Osteocyte (in vitro differentiated cells): Measurements from ENCODE around the gene ADCY2. TPM values are rescaled to one million over a fixed set of nuclear protein-coding genes. Genes with fewer than 3 reads are reported as not detected.

Experiments
- DNase-seq: peaks from one replicate; pipeline ENCODE4 v3.0.0; 2021; ENCODE audit warnings: mixed read lengths; ENCODE audit not compliant: unreplicated experiment; ENCODE audit errors: extremely low spot score
- H3K27ac Mint-ChIP-seq: one replicate; pipeline ENCODE4 v1.8.0; 2021; ENCODE audit warnings: mild to moderate bottlenecking, mixed read lengths; ENCODE audit not compliant: unreplicated experiment
- H3K27me3 Mint-ChIP-seq: one replicate; pipeline ENCODE4 v1.8.0; 2021; ENCODE audit warnings: mixed read lengths; ENCODE audit not compliant: unreplicated experiment
- H3K36me3 Mint-ChIP-seq: one replicate; pipeline ENCODE4 v1.8.0; 2021; ENCODE audit warnings: mixed read lengths; ENCODE audit not compliant: unreplicated experiment
- H3K4me1 Mint-ChIP-seq: one replicate; pipeline ENCODE4 v1.8.0; 2021; ENCODE audit warnings: mixed read lengths; ENCODE audit not compliant: unreplicated experiment
- H3K4me3 Mint-ChIP-seq: one replicate; pipeline ENCODE4 v1.8.0; 2021; ENCODE audit warnings: mild to moderate bottlenecking, moderate library complexity, mixed read lengths; ENCODE audit not compliant: unreplicated experiment
- H3K9me3 Mint-ChIP-seq: one replicate; pipeline ENCODE4 v1.8.0; 2021; ENCODE audit warnings: mixed read lengths; ENCODE audit not compliant: unreplicated experiment
- total RNA-seq: library from RNA; stranded (reverse); gene quantifications from 2 replicates; pipeline ENCODE4 v1.2.1, GENCODE V29; 2021
- TF ChIP-seq, protein P1 (sequence below): fragments of 200-600 bp; sonication (generic); IDR thresholded peaks from 2 replicates; pipeline ENCODE4 v1.5.0; 2021; ENCODE audit warnings: antibody characterized with exemption, mild to moderate bottlenecking, moderate library complexity

ADCY2 gene
- total RNA-seq, 1 donor from 2014 or later, result not detected

- H3K9me3 Mint-ChIP-seq, result no peaks in the 10 kb centered on the region
- DNase-seq, result no peak
- H3K27me3 Mint-ChIP-seq, result peaks cover 2% of the 10 kb centered on the region
- no peaks in the 10 kb centered on the region for H3K4me1 Mint-ChIP-seq
- no peaks in the 10 kb centered on the region for H3K36me3 Mint-ChIP-seq
- TF ChIP-seq, protein P1, sequence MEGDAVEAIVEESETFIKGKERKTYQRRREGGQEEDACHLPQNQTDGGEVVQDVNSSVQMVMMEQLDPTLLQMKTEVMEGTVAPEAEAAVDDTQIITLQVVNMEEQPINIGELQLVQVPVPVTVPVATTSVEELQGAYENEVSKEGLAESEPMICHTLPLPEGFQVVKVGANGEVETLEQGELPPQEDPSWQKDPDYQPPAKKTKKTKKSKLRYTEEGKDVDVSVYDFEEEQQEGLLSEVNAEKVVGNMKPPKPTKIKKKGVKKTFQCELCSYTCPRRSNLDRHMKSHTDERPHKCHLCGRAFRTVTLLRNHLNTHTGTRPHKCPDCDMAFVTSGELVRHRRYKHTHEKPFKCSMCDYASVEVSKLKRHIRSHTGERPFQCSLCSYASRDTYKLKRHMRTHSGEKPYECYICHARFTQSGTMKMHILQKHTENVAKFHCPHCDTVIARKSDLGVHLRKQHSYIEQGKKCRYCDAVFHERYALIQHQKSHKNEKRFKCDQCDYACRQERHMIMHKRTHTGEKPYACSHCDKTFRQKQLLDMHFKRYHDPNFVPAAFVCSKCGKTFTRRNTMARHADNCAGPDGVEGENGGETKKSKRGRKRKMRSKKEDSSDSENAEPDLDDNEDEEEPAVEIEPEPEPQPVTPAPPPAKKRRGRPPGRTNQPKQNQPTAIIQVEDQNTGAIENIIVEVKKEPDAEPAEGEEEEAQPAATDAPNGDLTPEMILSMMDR, result no peak
- no peak overlapping the region for H3K4me3 Mint-ChIP-seq
- no peak overlapping the region for H3K27ac Mint-ChIP-seq
These were observed 119.5 kb downstream of the ADCY2 start for GRCh38 chr5:7515284-7515914.

DNA sequence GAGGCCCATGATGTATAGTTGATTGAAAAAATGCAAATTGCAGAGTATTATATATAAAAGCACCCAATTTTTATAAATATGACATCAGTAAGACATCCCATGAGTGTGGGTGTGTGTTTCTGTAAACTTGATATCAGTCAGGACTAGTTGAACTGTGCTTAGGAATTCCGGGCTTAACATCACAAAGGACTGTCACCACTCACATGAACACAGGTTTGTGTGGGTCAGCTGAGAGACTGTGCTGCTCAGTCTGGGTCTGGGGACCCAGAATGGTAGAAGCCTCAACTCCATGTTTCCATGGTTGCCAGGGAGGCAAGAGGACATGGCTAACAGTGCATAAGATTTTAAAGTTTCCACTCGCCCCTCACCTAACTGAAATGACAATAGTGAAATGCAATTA lies 120.3 kb downstream of the ADCY2 start:
- Mint-ChIP-seq H3K27ac (no peak overlapping the region), H3K9me3 (no peaks in the 10 kb centered on the region), H3K36me3 (no peaks in the 10 kb centered on the region), H3K4me1 (no peaks in the 10 kb centered on the region), H3K27me3 (peaks cover 2% of the 10 kb centered on the region), H3K4me3 (no peak overlapping the region)
- TF ChIP-seq, protein P1, result no peak
- DNase-seq, result no peak

- TF ChIP-seq, protein P1, result no peak
- H3K9me3 Mint-ChIP-seq, result no peaks in the 10 kb centered on the region
- H3K27me3 Mint-ChIP-seq, result peaks cover 2% of the 10 kb centered on the region
- no peak overlapping the region for H3K4me3 Mint-ChIP-seq
- no peak overlapping the region for H3K27ac Mint-ChIP-seq
- no peak for DNase-seq
- no peaks in the 10 kb centered on the region for H3K36me3 Mint-ChIP-seq
- no peaks in the 10 kb centered on the region for H3K4me1 Mint-ChIP-seq
These were observed 121.1 kb downstream of the ADCY2 start for GRCh38 chr5:7517006-7517405.

- no peaks in the 10 kb centered on the region for H3K36me3 Mint-ChIP-seq
- no peaks in the 10 kb centered on the region for H3K27me3 Mint-ChIP-seq
- no peak for DNase-seq
- no peaks in the 10 kb centered on the region for H3K9me3 Mint-ChIP-seq
- H3K4me3 Mint-ChIP-seq, result no peak overlapping the region
- H3K27ac Mint-ChIP-seq, result no peak overlapping the region
- H3K4me1 Mint-ChIP-seq, result no peaks in the 10 kb centered on the region
- TF ChIP-seq, protein P1, result no peak
These were observed 123.1 kb downstream of the ADCY2 start for GRCh38 chr5:7518947-7519560.

- Mint-ChIP-seq H3K27ac (no peak overlapping the region), H3K27me3 (no peaks in the 10 kb centered on the region), H3K36me3 (no peaks in the 10 kb centered on the region), H3K4me1 (no peaks in the 10 kb centered on the region), H3K4me3 (no peak overlapping the region), H3K9me3 (no peaks in the 10 kb centered on the region)
- DNase-seq, result no peak
- TF ChIP-seq, protein P1, result no peak
These were observed 123.6 kb downstream of the ADCY2 start for GRCh38 chr5:7519564-7519963.
